ENCODE data around the gene NDRG4. TPM values are rescaled to one million over a fixed set of nuclear protein-coding genes. Genes with fewer than 3 reads are reported as not detected.

Gene NDRG4
- polyA plus RNA-seq, 1 donor from 2014 or later = 507 TPM

- H3K9me2 ChIP-seq (ENCODE audit: insufficient read depth, low read length) = no peaks in the 10 kb centered on the region
- no peaks in the 10 kb centered on the region for H3K36me3 ChIP-seq (ENCODE audit: insufficient read depth, low read length)
These were observed 9.5 kb downstream of the NDRG4 start for GRCh38 chr16:58509256-58510096.

More at GRCh38 chr16:58509256-58510096, 9.5 kb downstream of the NDRG4 start:
- no peak for TF ChIP-seq TAF1 (IDR thresholded peaks at IDR 0.05; ENCODE audit: low read depth)
- no peak for TF ChIP-seq RAD21 (conservative IDR thresholded peaks at IDR 0.05)
- TF ChIP-seq SMC3 (conservative IDR thresholded peaks at IDR 0.05; ENCODE audit: poor library complexity) = no peak
- TF ChIP-seq EP300 (conservative IDR thresholded peaks at IDR 0.05; ENCODE audit: poor library complexity, severe bottlenecking) = no peak
- no peak for TF ChIP-seq CTCF (IDR thresholded peaks at IDR 0.05; ENCODE audit: poor library complexity, severe bottlenecking)
- no peak for TF ChIP-seq REST (IDR thresholded peaks at IDR 0.05; ENCODE audit: borderline replicate concordance)
- no peak for TF ChIP-seq POLR2AphosphoS5 (IDR thresholded peaks at IDR 0.05)
- no peak for TF ChIP-seq MXI1 (conservative IDR thresholded peaks at IDR 0.05; ENCODE audit: poor library complexity, severe bottlenecking)
- no peak for TF ChIP-seq EZH2 (IDR thresholded peaks at IDR 0.05; ENCODE audit: borderline replicate concordance, insufficient read depth, low read length, poor library complexity, severe bottlenecking)
- no peaks in the 10 kb centered on the region for H3K9me3 ChIP-seq (ENCODE audit: low read length)
- H3K27ac ChIP-seq (ENCODE audit: low read length) = no peak overlapping the region
- H2AFZ ChIP-seq (ENCODE audit: low read depth, low read length) = no peak overlapping the region
- no peaks in the 10 kb centered on the region for H3F3A ChIP-seq (ENCODE audit: insufficient read depth, low read length, poor library complexity, severe bottlenecking)
- no peaks in the 10 kb centered on the region for H3K27me3 ChIP-seq (ENCODE audit: insufficient read depth, low read depth, low read length)
- H3K79me2 ChIP-seq (replicated peaks; ENCODE audit: insufficient read depth, low read length) = no peaks in the 10 kb centered on the region
- H3K9ac ChIP-seq (ENCODE audit: low read length) = no peak overlapping the region
- no peaks in the 10 kb centered on the region for H4K20me1 ChIP-seq (ENCODE audit: insufficient read depth)
- H3K4me2 ChIP-seq (ENCODE audit: low read length) = no peak overlapping the region
- no peak overlapping the region for H3K4me3 ChIP-seq (ENCODE audit: low read length)

Measured in neural cell (in vitro differentiated cells).